Activated naive CD4-positive, alpha-beta T cell treated with anti-CD3 and anti-CD28 coated beads, Interleukin-2, amount 50 U/mL, for 24 hours (primary cell): ENCODE results near the gene PSMB8.
A peak's percentile ranks its signal among the peaks of the same experiment; 100 is the strongest.
"Not testable (repeated sequence)": the region's sequence is repeated elsewhere in the genome, so short reads cannot be mapped to it uniquely, and the experiment has no call there.

Experiments used
- H3K27ac Mint-ChIP-seq: one replicate; pipeline ENCODE4 v1.8.0; 2021; ENCODE audit warnings: mild to moderate bottlenecking, mixed read lengths
- H3K27me3 Mint-ChIP-seq: one replicate; pipeline ENCODE4 v1.8.0; 2021; ENCODE audit warnings: mixed read lengths
- H3K36me3 Mint-ChIP-seq: one replicate; pipeline ENCODE4 v1.8.0; 2021; ENCODE audit warnings: mixed read lengths
- H3K4me1 Mint-ChIP-seq: one replicate; pipeline ENCODE4 v1.8.0; 2021; ENCODE audit warnings: mixed read lengths
- H3K4me3 Mint-ChIP-seq: one replicate; pipeline ENCODE4 v1.8.0; 2021; ENCODE audit warnings: mild to moderate bottlenecking, mixed read lengths
- H3K9me3 Mint-ChIP-seq: one replicate; pipeline ENCODE4 v1.8.0; 2021; ENCODE audit warnings: mixed read lengths

The PSMB8 gene

DNA sequence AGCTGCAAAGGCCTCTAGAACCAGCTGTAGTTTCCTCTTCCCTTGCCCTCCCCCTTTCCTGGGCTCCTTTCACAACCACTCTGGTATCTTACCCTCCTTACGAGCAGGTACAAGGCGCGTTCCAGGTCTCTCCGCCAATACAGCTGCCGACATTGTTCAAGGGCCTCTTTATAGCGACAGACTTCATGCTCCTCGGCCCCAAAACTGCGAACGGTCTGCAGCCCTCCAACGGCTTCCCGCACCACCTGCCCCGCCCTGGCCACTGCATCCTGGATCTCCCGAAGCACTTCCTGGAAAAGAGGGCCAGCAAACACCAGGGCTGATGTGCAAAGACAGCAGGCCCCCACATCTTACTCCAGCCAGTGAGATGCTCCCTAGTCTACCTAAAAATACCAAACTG, 11.3 kb downstream of the PSMB8 start:
- Mint-ChIP-seq H3K4me3 (no peak overlapping the region), H3K9me3 (peaks cover 6% of the 10 kb centered on the region), H3K36me3 (peaks cover 45% of the 10 kb centered on the region), H3K27ac (no peak overlapping the region), H3K4me1 (peaks cover 71% of the 10 kb centered on the region), H3K27me3 (no peaks in the 10 kb centered on the region)

GRCh38 chr6:32830936-32831335, 12.9 kb downstream of the PSMB8 start:
- H3K27ac Mint-ChIP-seq, result peak overlapping the region; percentile 66
- peaks cover 6% of the 10 kb centered on the region for H3K9me3 Mint-ChIP-seq
- H3K4me1 Mint-ChIP-seq, result peaks cover 67% of the 10 kb centered on the region

DNA sequence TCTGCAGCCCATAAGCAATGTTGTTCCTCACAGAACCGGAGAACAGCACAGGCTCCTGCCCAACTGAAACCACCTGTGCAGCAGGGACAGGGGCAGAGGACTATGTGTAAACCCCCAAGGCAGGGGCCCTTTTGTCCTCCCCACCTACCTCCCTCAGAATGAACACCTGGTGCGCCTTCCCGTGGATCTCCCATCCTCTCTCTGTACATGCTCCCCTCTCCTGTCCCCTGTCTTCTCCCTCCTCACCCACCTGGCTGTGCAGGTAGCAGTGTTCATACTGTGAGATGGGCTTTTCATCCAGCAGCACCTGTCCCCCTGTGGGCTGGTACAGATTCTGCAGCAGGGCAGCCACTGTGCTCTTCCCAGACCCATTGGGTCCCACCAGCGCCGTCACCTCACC, 13.8 kb downstream of the PSMB8 start:
- H3K27ac Mint-ChIP-seq, result no peak overlapping the region
- H3K4me3 Mint-ChIP-seq, result no peak overlapping the region
- H3K36me3 Mint-ChIP-seq, result peaks cover 30% of the 10 kb centered on the region
- peaks cover 57% of the 10 kb centered on the region for H3K4me1 Mint-ChIP-seq
- H3K9me3 Mint-ChIP-seq, result peaks cover 6% of the 10 kb centered on the region
- H3K27me3 Mint-ChIP-seq, result no peaks in the 10 kb centered on the region

More at GRCh38 chr6:32830936-32831335, 12.9 kb downstream of the PSMB8 start:
- no peak overlapping the region for H3K4me3 Mint-ChIP-seq
- H3K27me3 Mint-ChIP-seq, result no peaks in the 10 kb centered on the region
- peaks cover 34% of the 10 kb centered on the region for H3K36me3 Mint-ChIP-seq

- peak overlapping the region; percentile 38 for H3K27ac Mint-ChIP-seq
- no peaks in the 10 kb centered on the region for H3K27me3 Mint-ChIP-seq
- H3K36me3 Mint-ChIP-seq, result peaks cover 26% of the 10 kb centered on the region
Observed at GRCh38 chr6:32829495-32829894, 14.4 kb downstream of the PSMB8 start.

DNA sequence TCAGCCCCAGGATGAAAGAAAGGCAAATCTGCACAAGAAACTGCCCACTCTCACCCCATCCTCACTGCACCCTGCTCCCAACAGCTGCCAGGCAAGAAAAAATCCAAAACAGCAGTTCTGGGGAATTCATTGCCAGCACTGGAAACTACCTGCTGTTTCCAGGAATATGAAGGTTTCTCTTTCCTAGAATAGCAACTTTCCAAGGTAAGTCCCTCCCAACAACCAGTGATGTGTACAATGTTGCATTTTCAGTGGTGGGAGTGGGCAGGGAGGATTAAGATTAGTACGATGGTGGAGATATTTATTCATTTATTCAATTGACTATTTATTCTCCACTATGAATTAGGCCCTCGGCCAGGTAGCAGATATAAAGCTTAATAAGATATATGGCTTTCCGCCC, 16.8 kb downstream of the PSMB8 start:
- no peaks in the 10 kb centered on the region for H3K27me3 Mint-ChIP-seq
- H3K27ac Mint-ChIP-seq, result no peak overlapping the region
- peaks cover 13% of the 10 kb centered on the region for H3K36me3 Mint-ChIP-seq
- no peaks in the 10 kb centered on the region for H3K9me3 Mint-ChIP-seq
- H3K4me1 Mint-ChIP-seq, result peaks cover 31% of the 10 kb centered on the region
- no peak overlapping the region for H3K4me3 Mint-ChIP-seq

More at GRCh38 chr6:32829495-32829894, 14.4 kb downstream of the PSMB8 start:
- peaks cover 6% of the 10 kb centered on the region for H3K9me3 Mint-ChIP-seq
- H3K4me1 Mint-ChIP-seq, result peaks cover 52% of the 10 kb centered on the region
- H3K4me3 Mint-ChIP-seq, result no peak overlapping the region

- H3K36me3 Mint-ChIP-seq, result peaks cover 9% of the 10 kb centered on the region
- H3K4me1 Mint-ChIP-seq, result peaks cover 21% of the 10 kb centered on the region
- H3K27ac Mint-ChIP-seq, result no peak overlapping the region
- H3K27me3 Mint-ChIP-seq, result no peaks in the 10 kb centered on the region
- H3K4me3 Mint-ChIP-seq, result no peak overlapping the region
- no peaks in the 10 kb centered on the region for H3K9me3 Mint-ChIP-seq
Observed at GRCh38 chr6:32825966-32826365, 17.9 kb downstream of the PSMB8 start.

DNA sequence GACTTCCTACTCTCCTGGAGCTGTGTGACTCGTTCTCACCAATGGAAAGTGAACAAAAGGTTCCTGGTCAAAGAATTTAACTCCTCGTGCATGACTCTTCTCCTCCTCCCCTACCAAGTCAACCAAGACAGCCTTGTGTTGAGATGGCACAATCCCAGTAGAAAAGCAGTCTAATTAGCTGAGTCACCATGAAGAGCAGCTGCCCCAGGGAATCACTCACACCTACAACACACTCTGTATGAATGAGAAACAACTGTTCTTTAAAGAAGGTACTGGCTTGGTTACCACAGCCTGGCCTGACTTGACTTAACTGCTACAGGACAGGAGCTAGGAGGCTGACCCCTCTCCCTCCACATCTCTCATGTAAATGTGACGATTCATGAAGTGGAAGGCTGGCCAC, 24.1 kb downstream of the PSMB8 start:
- peaks cover 6% of the 10 kb centered on the region for H3K4me1 Mint-ChIP-seq
- H3K27me3 Mint-ChIP-seq, result no peaks in the 10 kb centered on the region
- H3K27ac Mint-ChIP-seq, result no peak overlapping the region
- no peaks in the 10 kb centered on the region for H3K36me3 Mint-ChIP-seq
- no peak overlapping the region for H3K4me3 Mint-ChIP-seq
- no peaks in the 10 kb centered on the region for H3K9me3 Mint-ChIP-seq

DNA sequence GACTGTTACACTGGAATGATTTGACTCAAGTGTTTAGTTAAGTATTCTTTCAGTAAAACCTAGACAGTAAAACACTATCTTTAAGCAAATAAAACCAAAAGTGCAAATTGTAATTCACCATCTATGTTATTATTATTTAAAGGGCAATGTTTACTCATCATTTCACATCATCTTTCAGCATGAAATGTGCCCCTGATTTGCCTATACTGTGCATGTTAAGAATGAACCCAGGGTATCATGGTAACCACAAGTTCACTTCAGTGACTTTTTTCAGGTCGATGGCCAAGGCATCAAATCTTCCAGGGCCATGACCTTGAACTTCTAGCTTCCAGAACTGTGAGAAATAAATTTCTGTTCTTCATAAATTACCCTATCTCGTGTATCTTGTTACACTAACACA, 25.0 kb downstream of the PSMB8 start:
- no peak overlapping the region for H3K27ac Mint-ChIP-seq
- peaks cover 6% of the 10 kb centered on the region for H3K4me1 Mint-ChIP-seq
- no peaks in the 10 kb centered on the region for H3K36me3 Mint-ChIP-seq
- H3K9me3 Mint-ChIP-seq, result no peaks in the 10 kb centered on the region
- H3K4me3 Mint-ChIP-seq, result no peak overlapping the region
- no peaks in the 10 kb centered on the region for H3K27me3 Mint-ChIP-seq

DNA sequence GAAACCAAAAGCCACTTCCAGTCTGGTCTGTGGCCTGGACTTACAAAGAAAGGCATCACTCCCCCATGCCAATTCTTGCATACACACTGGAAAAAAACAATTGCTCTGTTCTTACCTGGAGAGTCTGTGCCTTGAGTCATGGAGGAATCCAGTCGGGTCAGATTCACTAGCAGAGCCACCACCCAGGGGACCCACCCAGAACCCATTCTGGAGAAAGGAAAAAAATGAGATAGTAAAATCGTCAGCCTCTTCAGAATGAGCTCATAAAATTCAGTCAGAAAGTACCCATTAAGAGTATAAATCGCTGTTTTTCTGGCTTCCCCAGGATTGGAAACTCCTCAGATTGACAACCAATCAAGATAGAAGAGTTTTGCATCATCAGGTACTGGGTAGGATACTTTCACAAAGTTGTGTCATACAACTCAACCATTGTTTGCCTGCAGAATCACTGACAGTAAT, 27.1 kb downstream of the PSMB8 start, which contains the start of gene HLA-DOB:
HLA-DOB (minus strand) TSS at position 257 of the 459 bp plus-strand sequence; CDS start at position 206, 51 bp downstream.
- no peaks in the 10 kb centered on the region for H3K36me3 Mint-ChIP-seq
- H3K9me3 Mint-ChIP-seq, result no peaks in the 10 kb centered on the region
- no peaks in the 10 kb centered on the region for H3K27me3 Mint-ChIP-seq
- H3K4me1 Mint-ChIP-seq, result peaks cover 6% of the 10 kb centered on the region
- H3K27ac Mint-ChIP-seq, result no peak within 1 kb of the TSS
- no peak within 1 kb of the TSS for H3K4me3 Mint-ChIP-seq

- Mint-ChIP-seq H3K27me3 (no peaks in the 10 kb centered on the region), H3K27ac (no peak overlapping the region), H3K4me1 (peaks cover 6% of the 10 kb centered on the region), H3K9me3 (no peaks in the 10 kb centered on the region), H3K4me3 (no peak overlapping the region), H3K36me3 (no peaks in the 10 kb centered on the region)
Observed at GRCh38 chr6:32815996-32816395, 27.9 kb downstream of the PSMB8 start.

- Mint-ChIP-seq H3K36me3 (no peaks in the 10 kb centered on the region), H3K4me3 (no peak overlapping the region), H3K27ac (no peak overlapping the region), H3K9me3 (no peaks in the 10 kb centered on the region), H3K4me1 (peaks cover 6% of the 10 kb centered on the region), H3K27me3 (no peaks in the 10 kb centered on the region)
Observed at GRCh38 chr6:32815115-32815514, 28.7 kb downstream of the PSMB8 start.

- Mint-ChIP-seq H3K36me3 (no peaks in the 10 kb centered on the region), H3K4me1 (peaks cover 6% of the 10 kb centered on the region), H3K9me3 (no peaks in the 10 kb centered on the region), H3K27ac (no peak overlapping the region), H3K4me3 (no peak overlapping the region), H3K27me3 (no peaks in the 10 kb centered on the region)
Observed at GRCh38 chr6:32814145-32814544, 29.7 kb downstream of the PSMB8 start.

GRCh38 chr6:32809171-32809570, 34.7 kb downstream of the PSMB8 start:
- no peaks in the 10 kb centered on the region for H3K9me3 Mint-ChIP-seq
- H3K27me3 Mint-ChIP-seq, result peaks cover 4% of the 10 kb centered on the region
- H3K36me3 Mint-ChIP-seq, result no peaks in the 10 kb centered on the region
- H3K4me1 Mint-ChIP-seq, result peaks cover 6% of the 10 kb centered on the region
- H3K4me3 Mint-ChIP-seq, result no peak overlapping the region
- no peak overlapping the region for H3K27ac Mint-ChIP-seq

DNA sequence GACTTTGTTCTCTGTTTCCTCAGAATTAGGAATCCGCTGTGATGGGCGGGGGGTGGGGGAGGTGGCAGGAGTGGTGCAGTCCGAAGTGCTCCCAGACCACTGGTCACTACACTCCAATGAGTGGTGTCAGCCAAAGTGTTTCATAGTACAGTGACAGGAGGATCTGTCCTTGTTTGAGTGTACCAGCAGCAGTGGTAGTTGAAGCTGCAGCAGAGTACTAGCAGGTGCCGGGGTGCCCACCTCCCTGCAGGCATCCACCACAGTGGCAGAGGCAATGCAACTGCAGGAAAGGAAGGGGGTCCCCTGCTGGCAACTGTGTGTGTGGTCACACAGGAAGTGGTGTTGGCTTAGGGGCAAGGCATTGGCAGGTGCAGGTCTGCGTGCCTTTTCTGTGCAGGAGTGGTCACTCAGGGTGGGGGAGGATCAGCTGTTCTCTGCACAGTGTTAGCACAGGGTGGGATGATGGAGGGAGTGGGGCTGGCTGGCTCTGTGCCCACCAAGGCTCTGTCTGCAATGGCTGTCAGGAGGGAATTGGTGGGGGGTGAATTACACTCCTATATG, 36.7 kb downstream of the PSMB8 start:
- Mint-ChIP-seq H3K27me3 (peaks cover 18% of the 10 kb centered on the region), H3K27ac (no peak overlapping the region), H3K4me3 (no peak overlapping the region), H3K9me3 (no peaks in the 10 kb centered on the region), H3K36me3 (no peaks in the 10 kb centered on the region), H3K4me1 (peaks cover 6% of the 10 kb centered on the region)

- peak overlapping the region; percentile 15 for H3K27ac Mint-ChIP-seq
- not testable (repeated sequence) for H3K4me1 Mint-ChIP-seq, H3K4me3 Mint-ChIP-seq, H3K9me3 Mint-ChIP-seq, H3K36me3 Mint-ChIP-seq
- peaks cover 18% of the 10 kb centered on the region for H3K27me3 Mint-ChIP-seq
Observed at GRCh38 chr6:32805404-32805803, 38.4 kb downstream of the PSMB8 start.

DNA sequence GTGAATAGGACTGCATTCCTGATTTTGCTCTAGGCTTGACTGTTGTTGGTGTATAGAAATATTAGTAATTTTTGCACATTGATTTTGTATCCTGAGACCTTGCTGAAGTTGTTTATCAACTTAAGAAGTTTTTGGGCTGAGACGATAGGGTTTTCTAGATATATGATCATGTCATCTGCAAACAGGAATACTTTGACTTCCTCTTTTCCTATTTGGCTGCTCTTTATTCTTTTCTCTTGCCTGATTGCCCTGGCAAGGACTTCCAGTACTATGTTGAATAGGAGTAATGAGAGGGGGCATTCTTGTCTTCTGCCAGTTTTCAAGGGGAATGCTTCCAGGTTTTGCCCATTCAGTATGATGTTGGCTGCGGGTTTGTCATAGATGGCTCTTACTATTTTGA, 40.4 kb downstream of the PSMB8 start:
- H3K27me3 Mint-ChIP-seq, result peaks cover 21% of the 10 kb centered on the region

DNA sequence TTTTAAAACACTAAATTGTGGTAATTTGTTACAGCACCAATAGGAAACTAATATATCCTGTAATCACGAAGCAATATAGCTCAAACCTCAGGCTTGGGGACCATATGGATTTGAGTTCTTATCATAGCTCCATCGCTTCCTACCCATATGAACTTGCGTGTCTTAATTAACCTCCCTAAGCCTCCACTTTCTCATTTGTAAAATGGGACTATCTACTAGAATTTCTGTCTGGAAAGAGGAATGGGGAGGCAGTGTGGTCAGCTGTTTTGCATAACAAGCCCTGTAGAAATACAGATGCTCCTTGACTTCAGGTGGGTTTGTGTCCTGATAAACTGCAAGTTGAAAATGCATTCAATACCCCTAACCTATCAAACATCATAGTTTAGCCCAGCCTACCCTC, 44.1 kb downstream of the PSMB8 start:
- H3K4me1 Mint-ChIP-seq, result peaks cover 15% of the 10 kb centered on the region
- no peak overlapping the region for H3K4me3 Mint-ChIP-seq
- no peak overlapping the region for H3K27ac Mint-ChIP-seq
- H3K9me3 Mint-ChIP-seq, result no peaks in the 10 kb centered on the region
- H3K36me3 Mint-ChIP-seq, result peaks cover 3% of the 10 kb centered on the region
- peaks cover 17% of the 10 kb centered on the region for H3K27me3 Mint-ChIP-seq

More for the DNA sequence above, 40.4 kb downstream of the PSMB8 start:
- no peak overlapping the region for H3K27ac Mint-ChIP-seq
- H3K9me3 Mint-ChIP-seq, result no peaks in the 10 kb centered on the region
- H3K4me1 Mint-ChIP-seq, result peaks cover 6% of the 10 kb centered on the region
- H3K4me3 Mint-ChIP-seq, result no peak overlapping the region
- peaks cover 3% of the 10 kb centered on the region for H3K36me3 Mint-ChIP-seq
